Neural cell (in vitro differentiated cells): Measurements from ENCODE around the gene DNMT3L. TPM values are rescaled to one million over a fixed set of nuclear protein-coding genes. Genes with fewer than 3 reads are reported as not detected.

Experiments
- H2AFZ ChIP-seq: fragments of 200-600, 300-800 bp; sonication (generic), shearing (Covaris generic); 2 replicates; pipeline ENCODE4 v1.6.0; 2014; ENCODE audit warnings: low read depth, mild to moderate bottlenecking, antibody characterized with exemption, low read length, moderate library complexity
- H3F3A ChIP-seq: fragments of 200-600 bp; shearing (Covaris generic); 2 replicates; pipeline ENCODE4 v1.6.1; 2016; ENCODE audit warnings: mild to moderate bottlenecking, moderate library complexity, mixed read lengths, antibody characterized with exemption, low read length; ENCODE audit not compliant: insufficient read depth, poor library complexity, severe bottlenecking
- H3K27ac ChIP-seq: fragments of 200-600, 300-800 bp; sonication (generic), shearing (Covaris generic); 2 replicates; pipeline ENCODE4 v1.5.1; 2014; ENCODE audit warnings: mild to moderate bottlenecking, low read length, moderate library complexity
- H3K27me3 ChIP-seq: fragments of 300-800, 200-600 bp; sonication (generic), shearing (Covaris generic); 2 replicates; pipeline ENCODE4 v1.6.0; 2014; ENCODE audit warnings: mild to moderate bottlenecking, low read depth, low read length, moderate library complexity; ENCODE audit not compliant: insufficient read depth
- H3K36me3 ChIP-seq: fragments of 300-800, 200-600 bp; sonication (generic), shearing (Covaris generic); 2 replicates; pipeline ENCODE4 v1.5.1; 2014; ENCODE audit warnings: mild to moderate bottlenecking, antibody characterized with exemption, low read length, moderate library complexity; ENCODE audit not compliant: insufficient read depth
- H3K4me2 ChIP-seq: fragments of 300-800, 200-600 bp; sonication (generic), shearing (Covaris generic); 2 replicates; pipeline ENCODE4 v1.6.0; 2014; ENCODE audit warnings: mild to moderate bottlenecking, low read length
- H3K4me3 ChIP-seq: fragments of 300-800, 200-600 bp; sonication (generic), shearing (Covaris generic); 2 replicates; pipeline ENCODE4 v1.5.1; 2014; ENCODE audit warnings: mild to moderate bottlenecking, low read length, moderate library complexity
- H3K79me2 ChIP-seq: fragments of 200-600 bp; shearing (Covaris generic); replicated peaks from 2 replicates; pipeline ENCODE4 v1.6.0; 2014; ENCODE audit warnings: mild to moderate bottlenecking, low read length, moderate library complexity; ENCODE audit not compliant: insufficient read depth
- H3K9ac ChIP-seq: fragments of 300-800, 200-600 bp; sonication (generic), shearing (Covaris generic); 2 replicates; pipeline ENCODE4 v1.6.1; 2016; ENCODE audit warnings: mild to moderate bottlenecking, low read length, mixed read lengths
- H3K9me2 ChIP-seq: fragments of 200-600 bp; shearing (Covaris generic); 2 replicates; pipeline ENCODE4 v1.6.1; 2016; ENCODE audit warnings: mild to moderate bottlenecking, low read length, mixed read lengths; ENCODE audit not compliant: insufficient read depth
- H3K9me3 ChIP-seq: fragments of 200-600, 300-800 bp; sonication (generic), shearing (Covaris generic); 2 replicates; pipeline ENCODE4 v1.6.1; 2016; ENCODE audit warnings: mild to moderate bottlenecking, mixed run types, low read length, moderate library complexity, mixed read lengths
- H4K20me1 ChIP-seq: fragments of 200-600 bp; shearing (Covaris generic); 2 replicates; pipeline ENCODE4 v1.6.1; 2016; ENCODE audit warnings: mild to moderate bottlenecking, mixed run types; ENCODE audit not compliant: insufficient read depth
- EP300 ChIP-seq: fragments of 450-650 bp; conservative IDR thresholded peaks from 2 replicates; pipeline ENCODE4 v1.6.1; 2014; ENCODE audit warnings: antibody characterized with exemption, mild to moderate bottlenecking, moderate library complexity; ENCODE audit not compliant: poor library complexity, severe bottlenecking
- EZH2 ChIP-seq: fragments of 200-600, 300-800 bp; shearing (Covaris generic), sonication (generic); IDR thresholded peaks from 2 replicates; pipeline ENCODE4 v1.6.1; 2014; ENCODE audit warnings: antibody characterized with exemption, low read length, borderline replicate concordance, mild to moderate bottlenecking; ENCODE audit not compliant: insufficient read depth, poor library complexity, severe bottlenecking
- MXI1 ChIP-seq: fragments of 450-650 bp; conservative IDR thresholded peaks from 2 replicates; pipeline ENCODE4 v1.6.1; 2014; ENCODE audit warnings: antibody characterized with exemption, mild to moderate bottlenecking; ENCODE audit not compliant: poor library complexity, severe bottlenecking
- POLR2AphosphoS5 ChIP-seq: IDR thresholded peaks from 2 replicates; pipeline ENCODE4 v1.6.1; 2012
- RAD21 ChIP-seq: fragments of 450-650 bp; conservative IDR thresholded peaks from 2 replicates; pipeline ENCODE4 v1.6.1; 2014; ENCODE audit warnings: antibody characterized with exemption, mild to moderate bottlenecking, moderate library complexity
- SMC3 ChIP-seq: fragments of 450-650 bp; conservative IDR thresholded peaks from 2 replicates; pipeline ENCODE4 v1.6.1; 2014; ENCODE audit warnings: antibody characterized with exemption, mild to moderate bottlenecking, moderate library complexity; ENCODE audit not compliant: poor library complexity
- TAF1 ChIP-seq: IDR thresholded peaks from 2 replicates; pipeline ENCODE4 v1.6.1; 2012; ENCODE audit warnings: low read depth
- polyA plus RNA-seq: library from polyadenylated mRNA; depleted of rRNA; stranded (reverse); fragments of >200 nt; gene quantifications from 2 replicates; pipeline ENCODE4 v1.2.3, GENCODE V29; 2014
- TF ChIP-seq, protein P1 (sequence below): fragments of 450-650 bp; IDR thresholded peaks from 2 replicates; pipeline ENCODE4 v1.5.1; 2014; ENCODE audit warnings: antibody characterized with exemption, mild to moderate bottlenecking, moderate library complexity; ENCODE audit not compliant: poor library complexity, severe bottlenecking
- TF ChIP-seq, protein P2 (sequence below): IDR thresholded peaks from 2 replicates; pipeline ENCODE4 v1.6.1; 2012; ENCODE audit warnings: borderline replicate concordance

DNMT3L gene
- polyA plus RNA-seq, 1 donor from 2014 or later, result not detected

GRCh38 chr21:44289381-44290010 is 27.8 kb upstream of the DNMT3L start:
- Histone ChIP-seq H3K4me3 (no peak overlapping the region), H3K27ac (no peak overlapping the region), H3K79me2 (no peaks in the 10 kb centered on the region), H3K27me3 (peaks cover 13% of the 10 kb centered on the region), H3K9me2 (no peaks in the 10 kb centered on the region), H3K36me3 (no peaks in the 10 kb centered on the region), H3K4me2 (no peak overlapping the region), H2AFZ (no peak overlapping the region), H3F3A (no peaks in the 10 kb centered on the region), H3K9ac (no peak overlapping the region), H4K20me1 (no peaks in the 10 kb centered on the region), H3K9me3 (no peaks in the 10 kb centered on the region)
- no peak for TF ChIP-seq POLR2AphosphoS5
- TF ChIP-seq TAF1, result no peak
- TF ChIP-seq MXI1, result no peak
- TF ChIP-seq EP300, result no peak
- TF ChIP-seq, protein P1, sequence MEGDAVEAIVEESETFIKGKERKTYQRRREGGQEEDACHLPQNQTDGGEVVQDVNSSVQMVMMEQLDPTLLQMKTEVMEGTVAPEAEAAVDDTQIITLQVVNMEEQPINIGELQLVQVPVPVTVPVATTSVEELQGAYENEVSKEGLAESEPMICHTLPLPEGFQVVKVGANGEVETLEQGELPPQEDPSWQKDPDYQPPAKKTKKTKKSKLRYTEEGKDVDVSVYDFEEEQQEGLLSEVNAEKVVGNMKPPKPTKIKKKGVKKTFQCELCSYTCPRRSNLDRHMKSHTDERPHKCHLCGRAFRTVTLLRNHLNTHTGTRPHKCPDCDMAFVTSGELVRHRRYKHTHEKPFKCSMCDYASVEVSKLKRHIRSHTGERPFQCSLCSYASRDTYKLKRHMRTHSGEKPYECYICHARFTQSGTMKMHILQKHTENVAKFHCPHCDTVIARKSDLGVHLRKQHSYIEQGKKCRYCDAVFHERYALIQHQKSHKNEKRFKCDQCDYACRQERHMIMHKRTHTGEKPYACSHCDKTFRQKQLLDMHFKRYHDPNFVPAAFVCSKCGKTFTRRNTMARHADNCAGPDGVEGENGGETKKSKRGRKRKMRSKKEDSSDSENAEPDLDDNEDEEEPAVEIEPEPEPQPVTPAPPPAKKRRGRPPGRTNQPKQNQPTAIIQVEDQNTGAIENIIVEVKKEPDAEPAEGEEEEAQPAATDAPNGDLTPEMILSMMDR, result no peak
- no peak for TF ChIP-seq RAD21

DNA sequence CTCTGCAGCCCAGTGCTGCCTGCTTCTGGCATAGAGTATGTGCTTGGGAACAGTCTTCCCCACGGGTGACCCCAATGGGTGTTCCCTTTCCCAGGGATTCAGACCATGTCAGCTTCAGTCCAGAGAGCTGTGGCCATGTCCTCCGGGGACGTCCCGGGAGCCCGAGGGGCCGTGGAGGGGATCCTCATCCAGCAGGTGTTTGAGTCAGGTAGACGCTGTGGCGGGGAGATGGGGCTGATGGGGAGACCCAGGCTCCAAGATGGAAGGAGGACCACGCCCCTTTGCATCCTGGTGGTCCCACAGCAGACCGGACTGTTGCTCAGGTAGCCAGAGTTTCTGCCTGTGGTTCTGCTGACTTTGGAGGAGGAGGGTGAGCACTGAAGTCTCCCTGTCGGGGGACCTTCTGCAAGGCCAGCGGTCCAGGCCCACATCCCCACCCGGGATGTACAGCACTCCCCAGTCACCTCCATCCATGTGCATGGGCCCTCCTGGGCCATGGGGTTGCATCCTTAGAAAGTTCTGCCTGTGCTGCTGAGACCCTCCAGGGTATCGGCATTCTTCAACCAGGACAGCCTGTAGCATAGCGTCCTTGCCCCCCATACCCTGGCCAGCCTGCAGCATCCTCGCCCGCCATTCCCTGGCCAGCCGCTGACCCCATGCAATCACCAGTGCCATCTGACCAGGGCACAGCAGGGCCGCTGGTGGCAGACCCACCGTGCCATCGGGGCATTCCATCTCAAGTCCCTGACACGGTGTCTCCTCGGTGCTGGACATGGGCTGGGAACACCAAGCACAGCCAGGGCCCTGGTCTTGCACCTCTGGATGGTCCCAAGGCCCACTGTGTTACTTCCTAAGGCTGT is 26.8 kb upstream of the DNMT3L start:
- H3K4me2 ChIP-seq, result no peak overlapping the region
- H3K27ac ChIP-seq, result no peak overlapping the region
- no peak overlapping the region for H3K9ac ChIP-seq
- no peak overlapping the region for H3K4me3 ChIP-seq
- no peak for TF ChIP-seq TAF1
- no peak for TF ChIP-seq RAD21
- no peak for TF ChIP-seq EZH2
- no peak for TF ChIP-seq EP300
- TF ChIP-seq POLR2AphosphoS5, result no peak
- TF ChIP-seq, protein P1, result no peak
- no peak for TF ChIP-seq SMC3
- TF ChIP-seq MXI1, result no peak
- TF ChIP-seq, protein P2, sequence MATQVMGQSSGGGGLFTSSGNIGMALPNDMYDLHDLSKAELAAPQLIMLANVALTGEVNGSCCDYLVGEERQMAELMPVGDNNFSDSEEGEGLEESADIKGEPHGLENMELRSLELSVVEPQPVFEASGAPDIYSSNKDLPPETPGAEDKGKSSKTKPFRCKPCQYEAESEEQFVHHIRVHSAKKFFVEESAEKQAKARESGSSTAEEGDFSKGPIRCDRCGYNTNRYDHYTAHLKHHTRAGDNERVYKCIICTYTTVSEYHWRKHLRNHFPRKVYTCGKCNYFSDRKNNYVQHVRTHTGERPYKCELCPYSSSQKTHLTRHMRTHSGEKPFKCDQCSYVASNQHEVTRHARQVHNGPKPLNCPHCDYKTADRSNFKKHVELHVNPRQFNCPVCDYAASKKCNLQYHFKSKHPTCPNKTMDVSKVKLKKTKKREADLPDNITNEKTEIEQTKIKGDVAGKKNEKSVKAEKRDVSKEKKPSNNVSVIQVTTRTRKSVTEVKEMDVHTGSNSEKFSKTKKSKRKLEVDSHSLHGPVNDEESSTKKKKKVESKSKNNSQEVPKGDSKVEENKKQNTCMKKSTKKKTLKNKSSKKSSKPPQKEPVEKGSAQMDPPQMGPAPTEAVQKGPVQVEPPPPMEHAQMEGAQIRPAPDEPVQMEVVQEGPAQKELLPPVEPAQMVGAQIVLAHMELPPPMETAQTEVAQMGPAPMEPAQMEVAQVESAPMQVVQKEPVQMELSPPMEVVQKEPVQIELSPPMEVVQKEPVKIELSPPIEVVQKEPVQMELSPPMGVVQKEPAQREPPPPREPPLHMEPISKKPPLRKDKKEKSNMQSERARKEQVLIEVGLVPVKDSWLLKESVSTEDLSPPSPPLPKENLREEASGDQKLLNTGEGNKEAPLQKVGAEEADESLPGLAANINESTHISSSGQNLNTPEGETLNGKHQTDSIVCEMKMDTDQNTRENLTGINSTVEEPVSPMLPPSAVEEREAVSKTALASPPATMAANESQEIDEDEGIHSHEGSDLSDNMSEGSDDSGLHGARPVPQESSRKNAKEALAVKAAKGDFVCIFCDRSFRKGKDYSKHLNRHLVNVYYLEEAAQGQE, result no peak
- no peaks in the 10 kb centered on the region for H4K20me1 ChIP-seq
- peaks cover 13% of the 10 kb centered on the region for H3K27me3 ChIP-seq
- no peak overlapping the region for H2AFZ ChIP-seq
- H3K9me3 ChIP-seq, result no peaks in the 10 kb centered on the region
- H3K9me2 ChIP-seq, result no peaks in the 10 kb centered on the region
- H3K79me2 ChIP-seq, result no peaks in the 10 kb centered on the region
- no peaks in the 10 kb centered on the region for H3F3A ChIP-seq
- H3K36me3 ChIP-seq, result no peaks in the 10 kb centered on the region
